ENCODE results near the gene PRDM16.

DNA sequence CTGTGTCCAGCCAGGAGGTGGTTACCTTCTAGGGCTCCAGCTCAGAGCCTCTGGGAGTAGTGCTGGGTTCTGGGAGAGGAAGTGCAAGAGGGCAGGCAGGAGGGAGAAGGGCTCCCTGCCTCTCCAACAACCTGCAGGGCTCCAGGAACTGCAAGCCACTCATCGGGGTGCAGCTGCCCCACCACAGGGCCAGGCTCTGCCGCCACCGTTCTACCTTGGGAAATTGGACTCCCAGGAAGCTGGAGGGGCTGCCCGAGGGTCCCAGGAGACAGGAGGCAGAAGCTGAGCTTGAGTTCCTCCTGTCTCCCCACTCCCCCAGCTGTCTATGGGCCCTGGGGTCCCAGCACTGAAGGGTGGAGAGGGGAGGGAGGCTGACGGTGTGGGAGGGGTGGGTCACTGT lies 7.4 kb upstream of the PRDM16 start:
- TF ChIP-seq, protein P1, sequence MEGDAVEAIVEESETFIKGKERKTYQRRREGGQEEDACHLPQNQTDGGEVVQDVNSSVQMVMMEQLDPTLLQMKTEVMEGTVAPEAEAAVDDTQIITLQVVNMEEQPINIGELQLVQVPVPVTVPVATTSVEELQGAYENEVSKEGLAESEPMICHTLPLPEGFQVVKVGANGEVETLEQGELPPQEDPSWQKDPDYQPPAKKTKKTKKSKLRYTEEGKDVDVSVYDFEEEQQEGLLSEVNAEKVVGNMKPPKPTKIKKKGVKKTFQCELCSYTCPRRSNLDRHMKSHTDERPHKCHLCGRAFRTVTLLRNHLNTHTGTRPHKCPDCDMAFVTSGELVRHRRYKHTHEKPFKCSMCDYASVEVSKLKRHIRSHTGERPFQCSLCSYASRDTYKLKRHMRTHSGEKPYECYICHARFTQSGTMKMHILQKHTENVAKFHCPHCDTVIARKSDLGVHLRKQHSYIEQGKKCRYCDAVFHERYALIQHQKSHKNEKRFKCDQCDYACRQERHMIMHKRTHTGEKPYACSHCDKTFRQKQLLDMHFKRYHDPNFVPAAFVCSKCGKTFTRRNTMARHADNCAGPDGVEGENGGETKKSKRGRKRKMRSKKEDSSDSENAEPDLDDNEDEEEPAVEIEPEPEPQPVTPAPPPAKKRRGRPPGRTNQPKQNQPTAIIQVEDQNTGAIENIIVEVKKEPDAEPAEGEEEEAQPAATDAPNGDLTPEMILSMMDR (IDR thresholded peaks at IDR 0.05; ENCODE audit: low read length), result no peak
- TF ChIP-seq EZH2 (IDR thresholded peaks at IDR 0.05; ENCODE audit: borderline replicate concordance, low read length), result no peak

All from OCI-LY1 (cell line).